Ramos (cell line): ENCODE data around the gene INSM1.

ENCODE experiments used
- in situ Hi-C: fragments of 300-500 bp; cut with MboI; formaldehyde crosslinking; loops from one replicate; pipeline ENCODE4 v1.14.3; 2022; ENCODE audit warnings: low sequenced_read_pairs; ENCODE audit not compliant: unreplicated experiment

The INSM1 gene

GRCh38 chr20:20359628-20360027, 8.3 kb upstream of the INSM1 start:
- in situ Hi-C loops = no loop called here

- in situ Hi-C loops = no loop called here
Observed at GRCh38 chr20:20360464-20360863, 7.4 kb upstream of the INSM1 start.

- in situ Hi-C loops = no loop called here
Observed at GRCh38 chr20:20362774-20363433, 5.0 kb upstream of the INSM1 start.

GRCh38 chr20:20363434-20363798, 4.5 kb upstream of the INSM1 start:
- in situ Hi-C loops = no loop called here

GRCh38 chr20:20363799-20364592, 3.9 kb upstream of the INSM1 start:
- in situ Hi-C loops = no loop called here

GRCh38 chr20:20364593-20365479, 3.1 kb upstream of the INSM1 start:
- in situ Hi-C loops = no loop called here

- in situ Hi-C loops = no loop called here
Observed at GRCh38 chr20:20365480-20366161, 2.3 kb upstream of the INSM1 start.

GRCh38 chr20:20366551-20366875, 1.4 kb upstream of the INSM1 start:
- in situ Hi-C loops = no loop called here

- in situ Hi-C loops = no loop called here
Observed at GRCh38 chr20:20366876-20367574, 879 bp upstream of the INSM1 start.

GRCh38 chr20:20368418-20369249, 730 bp downstream of the INSM1 start:
- in situ Hi-C loops = no loop called here

- in situ Hi-C loops = no loop called here
Observed at GRCh38 chr20:20369250-20370093, 1.6 kb downstream of the INSM1 start.

GRCh38 chr20:20370094-20370575, 2.2 kb downstream of the INSM1 start:
- in situ Hi-C loops = no loop called here

GRCh38 chr20:20371083-20371482, 3.2 kb downstream of the INSM1 start:
- in situ Hi-C loops = no loop called here

- in situ Hi-C loops = no loop called here
Observed at GRCh38 chr20:20371681-20372080, 3.8 kb downstream of the INSM1 start.

- in situ Hi-C loops = no loop called here
Observed at GRCh38 chr20:20373091-20373571, 5.2 kb downstream of the INSM1 start.

GRCh38 chr20:20375862-20376261, 8.0 kb downstream of the INSM1 start:
- in situ Hi-C loops = no loop called here

GRCh38 chr20:20386192-20386591, 18.3 kb downstream of the INSM1 start:
- in situ Hi-C loops = no loop called here

GRCh38 chr20:20390393-20390792, 22.5 kb downstream of the INSM1 start:
- in situ Hi-C loops = no loop called here
